Stomach (tissue), 9 donors: ENCODE measurements around the gene HDGF. TPM values are rescaled to one million over a fixed set of nuclear protein-coding genes. Genes with fewer than 3 reads are reported as not detected.

ENCODE experiments used
- DNase-seq, 2 donors: peaks; one replicate each; pipeline versions ENCODE4 v3.0.0 to v3.0.0-alpha.2; 2013 to 2019
- H3K27ac ChIP-seq, 5 donors: fragments of 200-600 bp in 4 of 5; sonication (generic) in 4 of 5; one replicate each; pipeline ENCODE4 v1.5.1; 2013 to 2019; ENCODE audit warnings: mild to moderate bottlenecking in 1 of 5, moderate library complexity in 1 of 5
- H3K27me3 ChIP-seq, 3 donors: fragments of 200-600 bp; sonication (generic); one replicate each; pipeline ENCODE4 v1.5.1; 2017 to 2019; ENCODE audit warnings: mixed run types in 1 of 3
- H3K36me3 ChIP-seq, 4 donors: fragments of 200-600 bp; sonication (generic); 1 replicate in 3 of 4; 2 replicates in 1 of 4; pipeline ENCODE4 v1.5.1; 2016 to 2019
- H3K4me1 ChIP-seq, 4 donors: fragments of 200-600 bp; sonication (generic); one replicate each; pipeline ENCODE4 v1.5.1; 2016 to 2019
- H3K4me3 ChIP-seq, 4 donors: fragments of 200-600 bp; sonication (generic) in 3 of 4; one replicate each; pipeline ENCODE4 v1.5.1; 2016 to 2019; ENCODE audit warnings: mild to moderate bottlenecking in 1 of 4
- H3K9me3 ChIP-seq, 4 donors: fragments of 200-600 bp; sonication (generic); one replicate each; pipeline ENCODE4 v1.5.1; 2016 to 2019
- CTCF ChIP-seq, 7 experiments: fragments of 450-650 bp in 4 of 7; fragments of 200-600 bp in 3 of 7; sonication (generic) in 3 of 7; IDR thresholded peaks; one replicate each; pipeline ENCODE4 v1.5.1; 2016 to 2019; ENCODE audit warnings: antibody characterized with exemption in 7 of 7, control low read depth in 2 of 7, mild to moderate bottlenecking in 1 of 7
- EP300 ChIP-seq: sonication (generic); formaldehyde crosslinking; IDR thresholded peaks from one replicate; pipeline ENCODE4 v1.6.1; 2017; ENCODE audit warnings: antibody characterized with exemption
- POLR2A ChIP-seq, 4 donors: fragments of 450-650 bp; IDR thresholded peaks; one replicate each; pipeline ENCODE4 v1.6.1; 2016; ENCODE audit warnings: antibody characterized with exemption in 4 of 4, control low read depth in 2 of 4, mild to moderate bottlenecking in 1 of 4, moderate library complexity in 1 of 4
- POLR2AphosphoS5 ChIP-seq, 3 donors: sonication (generic); formaldehyde crosslinking; IDR thresholded peaks; one replicate each; pipeline ENCODE4 v1.6.1; 2016; ENCODE audit warnings: antibody characterized with exemption in 3 of 3
- WGBS, 5 donors: extraction: QIAGEN DNeasy Blood & Tissue Kit in 3 of 5; methylation state at CpG; one replicate each; pipeline versions ENCODE4 v1.1.5 to v1.1.7; 2013 to 2018; 5-methylcytosine and 5-hydroxymethylcytosine counted together
- intact Hi-C: fragments of 100-400 bp; cut with DNase I; formaldehyde crosslinking; loops from one replicate; pipeline ENCODE4 v1.15.1; 2023; ENCODE audit warnings: low total_unique reads
- polyA plus RNA-seq, 3 donors: library from polyadenylated mRNA; stranded (reverse); fragments of 200-250 nt; gene quantifications; one replicate each; pipeline ENCODE4 v1.2.3, GENCODE V29; 2013
- total RNA-seq, 5 donors: library from RNA; depleted of rRNA; stranded (reverse); fragments of >200 nt; gene quantifications; one replicate each; pipeline versions ENCODE4 v1.1.0 to v1.2.3, GENCODE V29; 2014 to 2016
- donor health status: healthy with polysubstance abuse.
- donor health status: Bipolar disorder and iron deficiency.
- donor health status: healthy.

HDGF gene
- total and polyA plus RNA-seq, 8 donors = 81.7 to 214 (median 161) TPM

- no peak overlapping the region for H3K4me3 ChIP-seq
- H3K36me3 ChIP-seq = peaks cover 5 to 14% (median 12%) of the 10 kb centered on the region in 4 donors
- no peak for DNase-seq
- peaks cover 25 to 66% (median 43%) of the 10 kb centered on the region in 4 donors for H3K4me1 ChIP-seq
- WGBS, 5 donors = 17 to 42% (median 27%) methylated on average over 1 of the region's 1 CpG
- no peaks in the 10 kb centered on the region for H3K9me3 ChIP-seq
- intact Hi-C loops = no loop called here
- TF ChIP-seq EP300 (no peak), POLR2AphosphoS5 (IDR thresholded peaks at IDR 0.05) (no peak), POLR2A (IDR thresholded peaks at IDR 0.05) (no peak), CTCF (IDR thresholded peaks at IDR 0.05) (no peak)
- no peaks in the 10 kb centered on the region for H3K27me3 ChIP-seq
- H3K27ac ChIP-seq = no peak overlapping the region
These were observed 26.1 kb upstream of the HDGF start for GRCh38 chr1:156777573-156777972.

GRCh38 chr1:156776942-156777341 is 25.5 kb upstream of the HDGF start:
- H3K4me3 ChIP-seq = no peak overlapping the region
- no peak for DNase-seq
- peaks cover 29 to 67% (median 45%) of the 10 kb centered on the region in 4 donors for H3K4me1 ChIP-seq
- TF ChIP-seq CTCF (IDR thresholded peaks at IDR 0.05) = no peak
- TF ChIP-seq POLR2A (IDR thresholded peaks at IDR 0.05) = no peak
- no peak for TF ChIP-seq POLR2AphosphoS5 (IDR thresholded peaks at IDR 0.05)
- TF ChIP-seq EP300 = no peak
- intact Hi-C loops = no loop called here
- no peaks in the 10 kb centered on the region for H3K27me3 ChIP-seq
- whole genome bisulfite sequencing, 5 donors = 57 to 64% (median 61%) methylated on average over 4 of the region's 4 CpGs
- peaks cover 5 to 11% (median 8%) of the 10 kb centered on the region in 4 donors for H3K36me3 ChIP-seq
- no peak overlapping the region for H3K27ac ChIP-seq
- no peaks in the 10 kb centered on the region for H3K9me3 ChIP-seq

DNA sequence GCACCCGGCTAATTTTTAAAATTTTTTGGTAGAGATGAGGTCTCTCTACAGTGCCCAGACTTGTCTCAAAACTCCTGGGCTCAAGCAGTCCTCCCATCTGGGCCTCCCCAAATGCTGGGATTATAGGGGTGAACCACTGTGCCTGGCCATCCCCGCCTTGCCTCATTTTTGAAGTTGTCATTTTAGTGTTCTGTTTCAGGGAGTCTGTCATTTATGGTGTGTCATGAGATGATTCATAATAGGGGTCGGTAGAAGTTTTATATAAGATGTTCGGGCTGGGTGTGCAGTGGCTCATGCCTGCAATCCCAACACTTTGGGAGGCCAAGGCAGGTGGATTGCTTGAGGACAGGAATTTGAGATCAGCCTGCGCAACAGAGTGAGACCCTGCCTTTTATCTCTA is 24.3 kb upstream of the HDGF start:
- H3K36me3 ChIP-seq = peaks cover 0 to 14% (median 8%) of the 10 kb centered on the region in 4 donors
- no peak overlapping the region for H3K4me3 ChIP-seq
- TF ChIP-seq POLR2A (IDR thresholded peaks at IDR 0.05) (no peak), POLR2AphosphoS5 (IDR thresholded peaks at IDR 0.05) (no peak), EP300 (no peak), CTCF (IDR thresholded peaks at IDR 0.05) (no peak)
- H3K9me3 ChIP-seq = no peaks in the 10 kb centered on the region
- no peak for DNase-seq
- H3K27ac ChIP-seq = no peak overlapping the region
- WGBS, 5 donors = 80 to 88% (median 85%) methylated on average over 5 of the region's 5 CpGs
- H3K4me1 ChIP-seq = peaks cover 34 to 69% (median 49%) of the 10 kb centered on the region in 4 donors
- intact Hi-C loops = no loop called here
- H3K27me3 ChIP-seq = no peaks in the 10 kb centered on the region

DNA sequence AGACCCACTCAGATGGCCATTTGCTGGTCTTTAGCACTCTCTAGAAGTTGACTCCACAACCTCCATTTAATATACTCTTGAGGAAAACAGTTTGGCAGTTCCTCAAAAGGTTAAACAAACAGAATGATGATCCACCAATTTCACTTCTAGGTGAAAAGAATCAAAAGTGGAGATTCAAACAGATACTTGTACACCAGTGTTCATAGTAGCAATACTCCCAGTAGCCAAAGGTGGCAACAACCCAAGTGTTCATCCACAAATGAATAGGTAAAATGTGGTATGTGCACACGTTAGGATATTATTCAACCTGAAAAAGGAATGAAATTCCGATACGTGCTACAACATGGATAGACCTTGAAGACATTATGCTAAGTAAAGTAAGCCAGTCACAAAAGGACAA is 22.1 kb upstream of the HDGF start:
- peaks cover 55 to 90% (median 71%) of the 10 kb centered on the region in 4 donors for H3K4me1 ChIP-seq
- no peak overlapping the region for H3K27ac ChIP-seq
- no peak for DNase-seq
- no peaks in the 10 kb centered on the region for H3K9me3 ChIP-seq
- H3K36me3 ChIP-seq = peaks cover 5 to 19% (median 15%) of the 10 kb centered on the region in 4 donors
- 83 to 92% (median 87%) methylated on average over 3 of the region's 3 CpGs for WGBS, 5 donors
- TF ChIP-seq POLR2A (IDR thresholded peaks at IDR 0.05) (no peak), CTCF (IDR thresholded peaks at IDR 0.05) (no peak), EP300 (no peak), POLR2AphosphoS5 (IDR thresholded peaks at IDR 0.05) (no peak)
- intact Hi-C loops = no loop called here
- no peaks in the 10 kb centered on the region for H3K27me3 ChIP-seq
- H3K4me3 ChIP-seq = no peak overlapping the region
